Activated CD8-positive, alpha-beta memory T cell treated with anti-CD3 and anti-CD28 coated beads for 36 hours (primary cell): Measurements from ENCODE around the gene PIK3C2A. TPM values are rescaled to one million over a fixed set of nuclear protein-coding genes. Genes with fewer than 3 reads are reported as not detected.
"Not testable (repeated sequence)": the region's sequence is repeated elsewhere in the genome, so short reads cannot be mapped to it uniquely, and the experiment has no call there.

Experiments used
- CTCF ChIA-PET: fragments of 350-600 bp; sonication (Branson Sonifier 250); formaldehyde crosslinking; loops from one replicate; lab custom pipeline; 2021; ENCODE audit warnings: antibody characterized with exemption; lab: Charles Lee
- POLR2A ChIA-PET: fragments of 350-600 bp; sonication (Branson Sonifier 250); formaldehyde crosslinking; loops from one replicate; lab custom pipeline; 2021; ENCODE audit warnings: antibody characterized with exemption; lab: Charles Lee
- total RNA-seq, 2 experiments: library from RNA; stranded (reverse); gene quantifications; one replicate each; pipeline ENCODE4 v1.2.3, GENCODE V29; 2021

Gene PIK3C2A
- total RNA-seq: 10 to 100 TPM; 32.2 to 33.6 TPM

- ChIA-PET CTCF (no interaction called here), POLR2A (interaction anchor here (0.6 to 2.0 kb wide), 5 partner anchors 14 to 806 kb away, joined by 3 to 16 read pairs (median 5); partner anchors contain the start of genes RPS13 and SERGEF)
Observed at GRCh38 chr11:17207317-17208256, at the start of gene PIK3C2A. TSS of gene PIK3C2A (minus strand) at chr11:17207986. CDS start at chr11:17169741, 38,245 bp downstream.

GRCh38 chr11:17257196-17257595 lies 49.4 kb upstream of the PIK3C2A start:
- ChIA-PET CTCF (interaction anchor here (1.3 kb wide), 2 partner anchors 9 to 27 kb away, joined by 3 to 4 read pairs; no protein-coding TSS in a partner anchor), POLR2A (no interaction called here)

GRCh38 chr11:17256512-17256911 lies 48.7 kb upstream of the PIK3C2A start:
- CTCF ChIA-PET: interaction anchor here (0.6 to 1.3 kb wide), 3 partner anchors 8 to 1027 kb away, joined by 3 to 4 read pairs (median 4); no protein-coding TSS in a partner anchor

GRCh38 chr11:17252704-17253103 lies 44.9 kb upstream of the PIK3C2A start:
- ChIA-PET CTCF (no interaction called here), POLR2A (no interaction called here)

More at GRCh38 chr11:17256512-17256911, 48.7 kb upstream of the PIK3C2A start:
- POLR2A ChIA-PET: no interaction called here

GRCh38 chr11:17250561-17251350 lies 43.0 kb upstream of the PIK3C2A start:
- ChIA-PET CTCF (interaction anchor here (0.8 kb wide), 1 partner anchor 21 kb away, joined by 3 read pairs; no protein-coding TSS in a partner anchor), POLR2A (no interaction called here)

- ChIA-PET CTCF (interaction anchor here (0.7 to 1.1 kb wide), 2 partner anchors 11 to 53 kb away, joined by 3 read pairs; no protein-coding TSS in a partner anchor), POLR2A (no interaction called here)
Observed at GRCh38 chr11:17244046-17244445, 36.3 kb upstream of the PIK3C2A start.

GRCh38 chr11:17242954-17243353 lies 35.2 kb upstream of the PIK3C2A start:
- CTCF ChIA-PET: interaction anchor here (0.7 to 1.1 kb wide), 2 partner anchors 10 to 54 kb away, joined by 3 read pairs; no protein-coding TSS in a partner anchor
- POLR2A ChIA-PET: not testable (repeated sequence)

GRCh38 chr11:17240780-17241179 lies 33.0 kb upstream of the PIK3C2A start:
- ChIA-PET POLR2A (no interaction called here), CTCF (no interaction called here)

- CTCF ChIA-PET, POLR2A ChIA-PET: not testable (repeated sequence)
Observed at GRCh38 chr11:17239927-17240326, 32.1 kb upstream of the PIK3C2A start.

GRCh38 chr11:17238377-17238776 lies 30.6 kb upstream of the PIK3C2A start:
- ChIA-PET CTCF (no interaction called here), POLR2A (no interaction called here)

- POLR2A ChIA-PET: no interaction called here
Observed at GRCh38 chr11:17233101-17233500, 25.3 kb upstream of the PIK3C2A start.

GRCh38 chr11:17230867-17231851 lies 23.4 kb upstream of the PIK3C2A start:
- ChIA-PET POLR2A (no interaction called here), CTCF (interaction anchor here (1.1 to 2.5 kb wide), 12 partner anchors 9 to 297 kb away, joined by 3 to 13 read pairs (median 5); no protein-coding TSS in a partner anchor)

More at GRCh38 chr11:17233101-17233500, 25.3 kb upstream of the PIK3C2A start:
- CTCF ChIA-PET: interaction anchor here (1.0 to 1.3 kb wide), 3 partner anchors 10 to 151 kb away, joined by 3 to 4 read pairs (median 3); no protein-coding TSS in a partner anchor

- ChIA-PET CTCF (interaction anchor here (0.6 to 2.5 kb wide), 26 partner anchors 7 to 463 kb away, joined by 3 to 13 read pairs (median 4); no protein-coding TSS in a partner anchor), POLR2A (no interaction called here)
Observed at GRCh38 chr11:17229481-17230152, 21.8 kb upstream of the PIK3C2A start.

GRCh38 chr11:17228186-17228925 lies 20.6 kb upstream of the PIK3C2A start:
- CTCF ChIA-PET: interaction anchor here (0.6 to 2.5 kb wide), 3 partner anchors 25 to 156 kb away, joined by 3 to 13 read pairs (median 4); no protein-coding TSS in a partner anchor
- POLR2A ChIA-PET: not testable (repeated sequence)

- CTCF ChIA-PET: interaction anchor here (0.7 kb wide), 1 partner anchor 22 kb away, joined by 3 read pairs; no protein-coding TSS in a partner anchor
- POLR2A ChIA-PET: no interaction called here
Observed at GRCh38 chr11:17224727-17225126, 16.9 kb upstream of the PIK3C2A start.

- POLR2A ChIA-PET: interaction anchor here (0.6 to 0.9 kb wide), 2 partner anchors 14 to 20 kb away, joined by 3 to 5 read pairs; partner anchors contain the start of gene PIK3C2A
Observed at GRCh38 chr11:17221968-17222367, 14.2 kb upstream of the PIK3C2A start.

More at GRCh38 chr11:17221968-17222367, 14.2 kb upstream of the PIK3C2A start:
- CTCF ChIA-PET: interaction anchor here (0.8 kb wide), 1 partner anchor 8 kb away, joined by 3 read pairs; no protein-coding TSS in a partner anchor
